Heart left ventricle (tissue), 16 donors: ENCODE measurements around the gene ALK. TPM values are rescaled to one million over a fixed set of nuclear protein-coding genes. Genes with fewer than 3 reads are reported as not detected.

ENCODE experiments used
- ATAC-seq, 4 donors: fragments of 200-7000 bp; cut with Tn5 transposase; one replicate each; pipeline ENCODE4 v1.9.1; 2020 to 2022; ENCODE audit warnings: moderate library complexity in 4 of 4, mild to moderate bottlenecking in 3 of 4, moderate number of reproducible peaks in 1 of 4
- DNase-seq, 5 donors: peaks; one replicate each; pipeline ENCODE4 v3.0.0-alpha.2; 2020
- H3K27ac ChIP-seq, 12 donors: fragments of 200-600 bp; sonication (generic) in 4 of 12; one replicate each; pipeline versions ENCODE4 v1.5.0 to v1.8.0; 2016 to 2022; ENCODE audit warnings: mild to moderate bottlenecking in 2 of 12
- H3K27me3 ChIP-seq, 9 donors: fragments of 200-600 bp; sonication (generic) in 2 of 9; one replicate each; pipeline versions ENCODE4 v1.5.1 to v1.8.0; 2016 to 2022; ENCODE audit warnings: mild to moderate bottlenecking in 3 of 9
- H3K36me3 ChIP-seq, 9 donors: fragments of 200-600 bp; sonication (generic) in 2 of 9; one replicate each; pipeline versions ENCODE4 v1.5.0 to v1.8.0; 2018 to 2022; ENCODE audit warnings: mild to moderate bottlenecking in 2 of 9
- H3K4me1 ChIP-seq, 12 donors: fragments of 200-600 bp; sonication (generic) in 4 of 12; one replicate each; pipeline versions ENCODE4 v1.5.0 to v1.8.0; 2016 to 2022; ENCODE audit warnings: mild to moderate bottlenecking in 3 of 12
- H3K4me3 ChIP-seq, 12 donors: fragments of 200-600 bp; sonication (generic) in 4 of 12; one replicate each; pipeline versions ENCODE4 v1.5.0 to v1.8.0; 2017 to 2022; ENCODE audit warnings: mild to moderate bottlenecking in 9 of 12, moderate library complexity in 4 of 12
- H3K9me3 ChIP-seq, 12 donors: fragments of 200-600 bp; sonication (generic) in 4 of 12; one replicate each; pipeline versions ENCODE4 v1.5.0 to v1.8.0; 2016 to 2022; ENCODE audit warnings: mild to moderate bottlenecking in 1 of 12
- POLR2A ChIP-seq, 2 donors: fragments of 450-650 bp; IDR thresholded peaks; one replicate each; pipeline ENCODE4 v1.6.1; 2017; ENCODE audit warnings: antibody characterized with exemption in 2 of 2, mild to moderate bottlenecking in 2 of 2, moderate library complexity in 2 of 2
- WGBS, 4 donors: extraction: QIAGEN DNeasy Blood & Tissue Kit in 2 of 4; methylation state at CpG; one replicate each; pipeline versions ENCODE4 v1.1.5 to v1.1.7; 2013 to 2018; 5-methylcytosine and 5-hydroxymethylcytosine counted together
- intact Hi-C, 10 donors: fragments of 100-400 bp; cut with DNase I; formaldehyde crosslinking; loops; one replicate each; pipeline versions ENCODE4 v1.11.1 to v1.14.2; 2022
- polyA plus RNA-seq, 2 donors: library from polyadenylated mRNA; stranded (reverse); fragments of 200-250 nt; gene quantifications; one replicate each; pipeline ENCODE4 v1.2.3, GENCODE V29; 2013
- total RNA-seq, 9 donors: library from RNA; depleted of rRNA in 2 of 9; stranded (reverse); fragments of >200 nt in 2 of 9; fragmentation: NEBNext Ultra II Directional in 3 of 9; extraction: Animal tissue kit (Norgen Biotek cat#: 25700) in 3 of 9; gene quantifications; one replicate each; pipeline versions ENCODE4 v1.1.0 to v1.2.4, GENCODE V29; 2016 to 2023
- TF ChIP-seq, protein P1 (sequence below), 12 donors: fragments of 200-600 bp; sonication (generic) in 4 of 12; IDR thresholded peaks; one replicate each; pipeline versions ENCODE4 v1.5.0 to v1.8.0; 2018 to 2022; ENCODE audit warnings: antibody characterized with exemption in 12 of 12, mild to moderate bottlenecking in 5 of 12
- donor health status: ischemic (EF 13 %, LVEDD 7.1; RV severe dilation, severe dysfunction).
- donor health status: healthy with polysubstance abuse.
- donor health status: DM: no; HTN: yes; CAD: no.
- donor health status: DM: no; HTN: no; CAD: no.
- donor health status: ischemic (EF 25% LVEDD 6.9; RV normal size, moderate dysfunction).
- donor health status: ischemic (EF 25% LVEDD 5.7; RV mildly dilated, moderate dysfunction).
- donor health status: healthy.
- donor health status: DM: yes; HTN: yes; CAD: no.
- donor health status: ischemic (EF 35%, LVEDD 5.7; RV mildly dilated, moderate dysfunction).
- donor health status: nonischemic (EF 11% LVEDD 7.7; RV severe dilation, severe dysfunction).
- donor health status: DM: yes; HTN: yes; CAD: no.
- donor health status: PGD.
- donor health status: ischemic (EF 29% LVEDD 5.4; RV normal size, mild dysfunction).
- donor health status: nonischemic (EF 23%, LVEDD 6.1; RV moderate dilation, normal function).

Gene ALK
- total and polyA plus RNA-seq, 11 donors: 0.05 to 0.50 (median 0.13) TPM; not detected in 5

DNA sequence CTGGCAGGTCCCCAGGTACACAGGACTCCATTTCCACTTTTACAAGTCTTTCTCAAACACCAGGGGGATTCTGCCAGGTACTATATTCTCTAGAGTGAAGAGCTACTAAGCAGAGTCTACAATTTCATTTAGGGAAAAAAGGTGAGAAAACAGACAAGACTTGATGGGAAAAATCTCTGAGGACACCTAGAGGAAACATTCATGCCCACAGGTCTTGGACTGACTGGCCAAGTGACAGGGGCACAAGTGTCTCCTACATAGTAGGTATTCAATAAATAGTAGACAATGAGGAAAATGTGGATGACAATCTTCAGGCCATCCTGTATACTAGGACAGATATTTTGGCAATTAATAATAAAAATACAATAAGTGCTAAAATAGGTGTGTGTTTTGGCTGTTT is 577.6 kb downstream of the ALK start:
- Histone ChIP-seq H3K4me1 (no peaks in the 10 kb centered on the region), H3K4me3 (no peak overlapping the region), H3K9me3 (no peaks in the 10 kb centered on the region), H3K27ac (no peak overlapping the region), H3K36me3 (no peaks in the 10 kb centered on the region), H3K27me3 (peaks cover 0 to 12% (median 0%) of the 10 kb centered on the region in 9 donors)
- intact Hi-C loops: no loop called here
- ATAC-seq (no peak), DNase-seq (no peak)
- TF ChIP-seq, protein P1, sequence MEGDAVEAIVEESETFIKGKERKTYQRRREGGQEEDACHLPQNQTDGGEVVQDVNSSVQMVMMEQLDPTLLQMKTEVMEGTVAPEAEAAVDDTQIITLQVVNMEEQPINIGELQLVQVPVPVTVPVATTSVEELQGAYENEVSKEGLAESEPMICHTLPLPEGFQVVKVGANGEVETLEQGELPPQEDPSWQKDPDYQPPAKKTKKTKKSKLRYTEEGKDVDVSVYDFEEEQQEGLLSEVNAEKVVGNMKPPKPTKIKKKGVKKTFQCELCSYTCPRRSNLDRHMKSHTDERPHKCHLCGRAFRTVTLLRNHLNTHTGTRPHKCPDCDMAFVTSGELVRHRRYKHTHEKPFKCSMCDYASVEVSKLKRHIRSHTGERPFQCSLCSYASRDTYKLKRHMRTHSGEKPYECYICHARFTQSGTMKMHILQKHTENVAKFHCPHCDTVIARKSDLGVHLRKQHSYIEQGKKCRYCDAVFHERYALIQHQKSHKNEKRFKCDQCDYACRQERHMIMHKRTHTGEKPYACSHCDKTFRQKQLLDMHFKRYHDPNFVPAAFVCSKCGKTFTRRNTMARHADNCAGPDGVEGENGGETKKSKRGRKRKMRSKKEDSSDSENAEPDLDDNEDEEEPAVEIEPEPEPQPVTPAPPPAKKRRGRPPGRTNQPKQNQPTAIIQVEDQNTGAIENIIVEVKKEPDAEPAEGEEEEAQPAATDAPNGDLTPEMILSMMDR (IDR thresholded peaks at IDR 0.05): no peak

DNA sequence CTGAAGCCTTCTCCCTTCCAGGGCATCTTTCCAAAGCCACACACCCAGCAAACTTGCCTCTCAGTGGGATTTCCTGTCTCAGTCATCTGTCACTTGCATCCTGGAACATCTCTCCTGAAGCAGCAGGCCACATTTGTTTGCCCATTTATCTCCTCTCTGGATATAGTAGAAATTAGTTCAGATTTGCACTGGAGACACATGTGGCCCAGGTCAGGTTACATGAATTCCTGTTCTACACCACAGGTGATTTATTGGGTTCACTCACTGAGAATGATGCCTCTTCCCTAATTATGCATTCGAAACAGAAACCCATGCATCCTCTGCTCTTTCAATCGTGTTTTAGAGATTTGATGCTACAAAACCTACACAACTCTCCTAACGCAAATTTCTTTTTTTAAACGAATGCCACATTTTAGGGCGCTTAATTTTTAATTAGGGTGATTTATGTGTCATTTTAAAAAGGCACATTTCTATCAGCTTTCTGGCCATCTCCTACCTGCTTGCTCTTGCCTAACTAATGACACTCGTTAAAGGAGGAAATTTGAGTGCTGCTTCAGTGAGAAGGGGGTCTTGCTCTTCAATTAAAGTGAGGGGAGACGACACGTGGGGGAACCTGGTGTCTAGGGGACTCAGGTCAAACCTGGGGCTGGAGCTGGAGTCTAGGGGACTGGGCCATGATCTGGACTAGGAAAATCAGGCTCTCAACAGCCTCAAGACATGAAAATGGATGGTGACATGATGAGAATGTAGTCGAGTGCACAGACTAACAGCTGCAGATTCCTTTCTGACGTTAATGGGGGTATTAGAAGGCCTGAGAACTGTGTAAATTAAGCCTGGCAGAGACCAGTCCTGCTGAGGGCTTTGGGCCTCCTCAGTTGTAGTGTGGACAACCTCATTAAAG is 584.8 kb downstream of the ALK start:
- DNase-seq (no peak), ATAC-seq (no peak)
- H3K4me3 ChIP-seq: no peak overlapping the region
- 74 to 83% (median 79%) methylated on average over 10 of the region's 10 CpGs for WGBS, 4 donors
- H3K27me3 ChIP-seq: no peaks in the 10 kb centered on the region
- intact Hi-C loops: no loop called here
- H3K36me3 ChIP-seq: no peaks in the 10 kb centered on the region
- no peaks in the 10 kb centered on the region for H3K9me3 ChIP-seq
- no peaks in the 10 kb centered on the region for H3K4me1 ChIP-seq
- no peak overlapping the region for H3K27ac ChIP-seq
- TF ChIP-seq, protein P1 (IDR thresholded peaks at IDR 0.05): no peak
- no peak for TF ChIP-seq POLR2A (IDR thresholded peaks at IDR 0.05)

DNA sequence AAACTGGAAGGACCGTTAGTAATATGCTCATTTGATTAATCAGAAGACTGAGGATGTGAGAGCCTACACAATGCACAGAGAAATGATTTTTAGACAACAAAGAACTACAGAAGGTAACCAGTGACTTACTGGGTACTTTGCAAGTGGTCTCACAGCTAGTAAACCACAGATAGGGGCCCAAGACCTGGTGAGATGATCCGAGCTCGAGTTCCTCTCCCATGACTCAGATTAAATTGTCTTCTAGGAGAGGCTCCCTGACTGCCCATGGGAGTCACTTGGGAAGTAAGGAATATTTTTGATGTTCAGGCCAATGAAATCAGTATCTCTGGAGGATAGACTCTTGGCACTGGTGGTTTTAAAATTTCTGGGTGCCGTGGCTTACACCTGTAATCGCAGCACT is 586.0 kb downstream of the ALK start:
- WGBS, 4 donors: 81 to 90% (median 85%) methylated on average over 5 of the region's 5 CpGs
- intact Hi-C loops: no loop called here

DNA sequence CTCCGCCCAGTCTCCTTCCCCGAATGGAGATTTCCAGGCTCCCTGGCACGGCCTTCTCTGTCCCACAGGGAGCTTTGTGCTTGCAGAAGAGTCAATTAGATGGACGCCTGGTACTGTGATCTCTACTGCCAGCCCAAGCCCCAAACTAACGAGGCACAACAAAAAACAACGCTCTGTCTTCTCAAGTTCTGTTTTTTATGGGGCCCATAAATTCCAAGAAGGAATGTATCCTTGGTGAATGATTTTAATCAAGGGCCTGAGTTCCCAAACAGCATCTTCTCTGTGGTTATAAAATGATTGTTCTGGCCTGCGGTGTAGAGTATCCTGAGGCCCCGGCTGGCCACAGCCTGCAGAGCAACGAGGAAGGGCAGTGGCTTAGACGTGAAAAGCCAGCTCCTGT is 586.7 kb downstream of the ALK start:
- Histone ChIP-seq H3K36me3 (no peaks in the 10 kb centered on the region), H3K27me3 (no peaks in the 10 kb centered on the region), H3K9me3 (no peaks in the 10 kb centered on the region), H3K27ac (no peak overlapping the region), H3K4me1 (no peaks in the 10 kb centered on the region), H3K4me3 (no peak overlapping the region)
- DNase-seq (no peak), ATAC-seq (no peak)
- no peak for TF ChIP-seq POLR2A (IDR thresholded peaks at IDR 0.05)
- TF ChIP-seq, protein P1 (IDR thresholded peaks at IDR 0.05): no peak
- whole genome bisulfite sequencing, 4 donors: 76 to 87% (median 80%) methylated on average over 10 of the region's 10 CpGs
- intact Hi-C loops: no loop called here

More for the DNA sequence above, 586.0 kb downstream of the ALK start:
- Histone ChIP-seq H3K27me3 (no peaks in the 10 kb centered on the region), H3K4me1 (no peaks in the 10 kb centered on the region), H3K36me3 (no peaks in the 10 kb centered on the region), H3K9me3 (no peaks in the 10 kb centered on the region), H3K27ac (no peak overlapping the region), H3K4me3 (no peak overlapping the region)
- no peak for ATAC-seq
- no peak for DNase-seq
- no peak for TF ChIP-seq POLR2A (IDR thresholded peaks at IDR 0.05)
